Measurements from ENCODE around the gene SIRPG. TPM values are rescaled to one million over a fixed set of nuclear protein-coding genes. Genes with fewer than 3 reads are reported as not detected.

Gene SIRPG
- total and polyA plus RNA-seq, 10 of the 15 experiments (the other 5 are each of a cell fraction or from before 2014, with no cell fraction given) = 1.1 to 13.0 (median 4.1) TPM

GRCh38 chr20:1684872-1685271 is 27.3 kb upstream of the SIRPG start:
- CTCF ChIA-PET = no interaction called here
- TF ChIP-seq MYC (IDR thresholded peaks at IDR 0.05; ENCODE audit: insufficient read depth, insufficient read length, insufficient replicate concordance, low read length, severe bottlenecking) = no peak
- no peak for TF ChIP-seq BMI1 (IDR thresholded peaks at IDR 0.05; ENCODE audit: borderline replicate concordance)
- TF ChIP-seq STAT3 (IDR thresholded peaks at IDR 0.05; ENCODE audit: low read depth, low read length) = no peak
- TF ChIP-seq SMAD1 (IDR thresholded peaks at IDR 0.05; ENCODE audit: low read depth, partially characterized antibody) = no peak
- TF ChIP-seq NFXL1 (IDR thresholded peaks at IDR 0.05; ENCODE audit: borderline replicate concordance) = no peak
- no peak for TF ChIP-seq FOXK2 (IDR thresholded peaks at IDR 0.05)
- TF ChIP-seq SIX5 (IDR thresholded peaks at IDR 0.05; ENCODE audit: low read depth, low read length, severe bottlenecking) = no peak
- TF ChIP-seq IKZF2 (IDR thresholded peaks at IDR 0.05) = no peak
- TF ChIP-seq MTA3 (IDR thresholded peaks at IDR 0.05; ENCODE audit: borderline replicate concordance, low read length) = no peak
- TF ChIP-seq, protein P1, sequence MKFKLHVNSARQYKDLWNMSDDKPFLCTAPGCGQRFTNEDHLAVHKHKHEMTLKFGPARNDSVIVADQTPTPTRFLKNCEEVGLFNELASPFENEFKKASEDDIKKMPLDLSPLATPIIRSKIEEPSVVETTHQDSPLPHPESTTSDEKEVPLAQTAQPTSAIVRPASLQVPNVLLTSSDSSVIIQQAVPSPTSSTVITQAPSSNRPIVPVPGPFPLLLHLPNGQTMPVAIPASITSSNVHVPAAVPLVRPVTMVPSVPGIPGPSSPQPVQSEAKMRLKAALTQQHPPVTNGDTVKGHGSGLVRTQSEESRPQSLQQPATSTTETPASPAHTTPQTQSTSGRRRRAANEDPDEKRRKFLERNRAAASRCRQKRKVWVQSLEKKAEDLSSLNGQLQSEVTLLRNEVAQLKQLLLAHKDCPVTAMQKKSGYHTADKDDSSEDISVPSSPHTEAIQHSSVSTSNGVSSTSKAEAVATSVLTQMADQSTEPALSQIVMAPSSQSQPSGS (IDR thresholded peaks at IDR 0.05; ENCODE audit: low read length) = no peak
- TF ChIP-seq ZNF687 (IDR thresholded peaks at IDR 0.05) = no peak
- TF ChIP-seq ZNF207 (IDR thresholded peaks at IDR 0.05; ENCODE audit: borderline replicate concordance) = no peak
- TF ChIP-seq, protein P2, sequence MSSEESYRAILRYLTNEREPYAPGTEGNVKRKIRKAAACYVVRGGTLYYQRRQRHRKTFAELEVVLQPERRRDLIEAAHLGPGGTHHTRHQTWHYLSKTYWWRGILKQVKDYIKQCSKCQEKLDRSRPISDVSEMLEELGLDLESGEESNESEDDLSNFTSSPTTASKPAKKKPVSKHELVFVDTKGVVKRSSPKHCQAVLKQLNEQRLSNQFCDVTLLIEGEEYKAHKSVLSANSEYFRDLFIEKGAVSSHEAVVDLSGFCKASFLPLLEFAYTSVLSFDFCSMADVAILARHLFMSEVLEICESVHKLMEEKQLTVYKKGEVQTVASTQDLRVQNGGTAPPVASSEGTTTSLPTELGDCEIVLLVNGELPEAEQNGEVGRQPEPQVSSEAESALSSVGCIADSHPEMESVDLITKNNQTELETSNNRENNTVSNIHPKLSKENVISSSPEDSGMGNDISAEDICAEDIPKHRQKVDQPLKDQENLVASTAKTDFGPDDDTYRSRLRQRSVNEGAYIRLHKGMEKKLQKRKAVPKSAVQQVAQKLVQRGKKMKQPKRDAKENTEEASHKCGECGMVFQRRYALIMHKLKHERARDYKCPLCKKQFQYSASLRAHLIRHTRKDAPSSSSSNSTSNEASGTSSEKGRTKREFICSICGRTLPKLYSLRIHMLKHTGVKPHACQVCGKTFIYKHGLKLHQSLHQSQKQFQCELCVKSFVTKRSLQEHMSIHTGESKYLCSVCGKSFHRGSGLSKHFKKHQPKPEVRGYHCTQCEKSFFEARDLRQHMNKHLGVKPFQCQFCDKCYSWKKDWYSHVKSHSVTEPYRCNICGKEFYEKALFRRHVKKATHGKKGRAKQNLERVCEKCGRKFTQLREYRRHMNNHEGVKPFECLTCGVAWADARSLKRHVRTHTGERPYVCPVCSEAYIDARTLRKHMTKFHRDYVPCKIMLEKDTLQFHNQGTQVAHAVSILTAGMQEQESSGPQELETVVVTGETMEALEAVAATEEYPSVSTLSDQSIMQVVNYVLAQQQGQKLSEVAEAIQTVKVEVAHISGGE (CRISPR knock-in tag; IDR thresholded peaks at IDR 0.05) = no peak
- no peak for TF ChIP-seq RELB (IDR thresholded peaks at IDR 0.05; ENCODE audit: low read depth)
- TF ChIP-seq KLF5 (IDR thresholded peaks at IDR 0.05; ENCODE audit: partially characterized antibody) = no peak

More at GRCh38 chr20:1684872-1685271, 27.3 kb upstream of the SIRPG start:
- Histone ChIP-seq H3K36me3 (ENCODE audit: control insufficient read depth in 2 of 2, insufficient read depth in 2 of 2, low read length in 1 of 2) (no peaks in the 10 kb centered on the region), H4K20me1 (ENCODE audit: control insufficient read depth, insufficient read depth) (no peaks in the 10 kb centered on the region), H3K4me3 (no peak overlapping the region), H3K4me1 (ENCODE audit: control insufficient read depth, insufficient read depth, low read length) (no peaks in the 10 kb centered on the region), H2AFZ (ENCODE audit: control insufficient read depth, low read depth, low read length) (no peak overlapping the region), H3K27ac (ENCODE audit: control insufficient read depth, insufficient read depth) (no peak overlapping the region), H3K4me2 (ENCODE audit: control insufficient read depth, insufficient read depth) (no peak overlapping the region), H3K27me3 (replicated peaks in 1 of 2; ENCODE audit: control insufficient read depth in 2 of 2, insufficient read depth in 2 of 2, low read length in 1 of 2) (0 out of 4 replicates have a peak, but pooled peaks cover 0 to 3% of the 10 kb centered on the region in 2 experiments), H3K9ac (ENCODE audit: control insufficient read depth, insufficient read depth, low read length) (no peak overlapping the region), H3K9me3 (replicated peaks; ENCODE audit: control insufficient read depth, insufficient read depth, low read length) (no peaks in the 10 kb centered on the region; the same call in 2 of the 3 replicates), H3K79me2 (ENCODE audit: control insufficient read depth, insufficient read depth, low read length) (no peaks in the 10 kb centered on the region)
- in situ Hi-C loops (cut with MboI) (no loop called here), intact Hi-C loops (cut with micrococcal nuclease; ENCODE audit: unreplicated experiment) (no loop called here)
- FAIRE-seq (no peak), ATAC-seq (no peak), DNase-seq (ENCODE audit: low read depth, low spot score) (no peak)
- no TSS peak for BruUV-seq (replicated peaks)
- POLR2A ChIA-PET = no interaction called here
- 0% methylated on average over 1 of the region's 1 CpG for WGBS (ENCODE audit: insufficient coverage, insufficient replicate concordance, low lambda C conversion rate, missing lambda C conversion rate)
- RAD21 ChIA-PET (ENCODE audit: unreplicated experiment) = no interaction called here
- SMC1A ChIA-PET (ENCODE audit: uncharacterized antibody, unreplicated experiment) = interaction anchor here (0.7 to 0.8 kb wide), 2 partner anchors 8 to 157 kb away, joined by 3 read pairs; no protein-coding TSS in a partner anchor

Data from GM12878 (cell line).